ENCODE results near the gene KLC1. TPM values are rescaled to one million over a fixed set of nuclear protein-coding genes. Genes with fewer than 3 reads are reported as not detected.

The KLC1 gene
- total and polyA plus RNA-seq, 2 of the 8 experiments (the other 6 are each of a cell fraction or from before 2014, with no cell fraction given): 84.6 to 134 TPM

DNA sequence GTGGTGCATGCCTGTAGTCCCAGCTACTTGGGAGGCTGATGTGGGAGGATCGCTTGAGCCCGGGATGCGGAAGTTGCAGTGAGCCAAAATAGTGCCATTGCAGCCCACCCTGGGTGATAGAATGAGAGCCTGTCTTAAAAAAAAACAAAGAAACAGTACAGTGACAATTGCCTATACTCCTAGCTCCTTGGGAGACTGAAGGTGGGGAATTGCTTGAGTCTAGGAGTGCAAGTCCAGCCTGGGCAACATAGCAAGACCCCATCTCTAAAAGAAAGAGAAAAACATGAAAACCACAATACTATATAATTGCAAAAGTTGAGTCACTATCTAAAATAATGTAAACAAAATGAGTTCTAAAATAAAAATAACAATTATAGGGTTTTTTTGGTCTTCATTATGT is 20.0 kb downstream of the KLC1 start:
- H4K20me1 ChIP-seq (replicated peaks in 1 of 2; ENCODE audit: control insufficient read depth in 1 of 2, insufficient read depth in 2 of 2, low read length in 2 of 2): peaks cover 4 to 21% of the 10 kb centered on the region in 2 experiments
- no peak overlapping the region for H3K27ac ChIP-seq (ENCODE audit: low read depth, low read length)
- H2AFZ ChIP-seq (ENCODE audit: low read length): no peak overlapping the region
- H3K23ac ChIP-seq (ENCODE audit: insufficient read length): no peak overlapping the region
- H3K79me1 ChIP-seq (ENCODE audit: low read depth, low read length): peaks cover 15% of the 10 kb centered on the region; the same call in 1 of the 2 replicates
- H3K18ac ChIP-seq (ENCODE audit: extremely low read depth, low read length): no peak overlapping the region
- H3K79me2 ChIP-seq (ENCODE audit: control insufficient read depth in 1 of 2, insufficient read depth in 2 of 2, low read length in 2 of 2): peaks cover 3 to 70% of the 10 kb centered on the region in 2 experiments; a peak in 3 of 4 replicates
- no peak overlapping the region for H4K91ac ChIP-seq (replicated peaks; ENCODE audit: insufficient read length, low read length)
- no peak overlapping the region for H2BK5ac ChIP-seq (ENCODE audit: low read depth, low read length)
- H3K56ac ChIP-seq (replicated peaks; ENCODE audit: insufficient read length, low read depth, low read length): no peak overlapping the region
- H2BK15ac ChIP-seq (ENCODE audit: low read length): no peak overlapping the region
- H3K9me3 ChIP-seq (ENCODE audit: insufficient read depth in 2 of 2, low read depth in 1 of 2, low read length in 1 of 2): no peaks in the 10 kb centered on the region
- H3K23me2 ChIP-seq (ENCODE audit: low read depth, low read length): no peaks in the 10 kb centered on the region
- H3K27me3 ChIP-seq (replicated peaks in 1 of 4; ENCODE audit: control insufficient read depth in 3 of 4, extremely low read depth in 1 of 4, insufficient read depth in 3 of 4, low read length in 3 of 4): no peaks in the 10 kb centered on the region
- peaks cover 0 to 6% (median 0%) of the 10 kb centered on the region in 4 experiments; a peak in 1 of 8 replicates for H3K36me3 ChIP-seq (ENCODE audit: control insufficient read depth in 2 of 4, insufficient read depth in 4 of 4, low read length in 3 of 4)
- POLR2A ChIA-PET (ENCODE audit: partially characterized antibody): no interaction called here
- no peak overlapping the region for H2BK20ac ChIP-seq (ENCODE audit: low read length)
- no peak overlapping the region for H3K4me3 ChIP-seq (ENCODE audit: extremely low read depth in 1 of 4, insufficient read depth in 2 of 4, low read depth in 3 of 4, low read length in 4 of 4)
- CTCF ChIA-PET (ENCODE audit: partially characterized antibody): interaction anchor here (0.6 to 1.1 kb wide), 4 partner anchors 16 to 97 kb away, joined by 3 to 4 read pairs (median 3); no protein-coding TSS in a partner anchor
- no peak overlapping the region for H3K9ac ChIP-seq (replicated peaks in 1 of 4; ENCODE audit: extremely low read depth in 1 of 4, low read depth in 3 of 4, low read length in 3 of 4)
- no peaks in the 10 kb centered on the region; a peak in 1 of 7 replicates for H3K4me1 ChIP-seq (replicated peaks in 1 of 4; ENCODE audit: control insufficient read depth in 3 of 4, insufficient read depth in 4 of 4, low read length in 3 of 4)
- H2BK120ac ChIP-seq (replicated peaks; ENCODE audit: low read depth, low read length): no peak overlapping the region
- no peak overlapping the region for H4K8ac ChIP-seq (ENCODE audit: extremely low read depth, insufficient read depth, low read length)
- H3K4ac ChIP-seq (replicated peaks; ENCODE audit: insufficient read length, low read depth, low read length): no peak overlapping the region
- H4K5ac ChIP-seq (ENCODE audit: insufficient read length, low read depth, low read length): no peak overlapping the region
- H3K4me2 ChIP-seq (ENCODE audit: insufficient read depth in 1 of 2, low read depth in 2 of 2, low read length in 2 of 2): no peak overlapping the region
- H2BK12ac ChIP-seq (ENCODE audit: low read depth, low read length): no peak overlapping the region
- no peak for FAIRE-seq
- no peak overlapping the region for H3K14ac ChIP-seq (ENCODE audit: insufficient read length)
- H2AK5ac ChIP-seq (ENCODE audit: low read depth, low read length): no peak overlapping the region
- WGBS, 2 experiments (ENCODE audit: extremely low coverage in 1 of 2, insufficient coverage in 1 of 2, insufficient read length in 1 of 2, insufficient replicate concordance in 2 of 2, low coverage in 1 of 2, low lambda C conversion rate in 2 of 2, missing lambda C conversion rate in 1 of 2): 98% methylated on average over 3 of the region's 3 CpGs; no CpG with 5 or more reads in 1 of the 2 experiments
- no peak for DNase-seq (ENCODE audit: low read depth in 1 of 2, low spot score in 2 of 2)
- TF ChIP-seq HDAC2 (IDR thresholded peaks at IDR 0.05; ENCODE audit: borderline replicate concordance in 1 of 2, low read depth in 2 of 2, low read length in 2 of 2) (no peak), KDM1A (IDR thresholded peaks at IDR 0.05; ENCODE audit: borderline replicate concordance, low read length) (no peak), MAFK (IDR thresholded peaks at IDR 0.05; ENCODE audit: low read depth, low read length) (no peak), TAF1 (IDR thresholded peaks at IDR 0.05; ENCODE audit: low read depth, low read length) (no peak), TAF7 (optimal IDR thresholded peaks at IDR 0.05; ENCODE audit: borderline replicate concordance, low read depth, low read length) (no peak), EP300 (IDR thresholded peaks at IDR 0.05; ENCODE audit: borderline replicate concordance in 1 of 2, low read depth in 2 of 2, low read length in 2 of 2) (no peak), RXRA (IDR thresholded peaks at IDR 0.05; ENCODE audit: insufficient read depth, low read depth, low read length) (no peak)
- TF ChIP-seq, protein P1, sequence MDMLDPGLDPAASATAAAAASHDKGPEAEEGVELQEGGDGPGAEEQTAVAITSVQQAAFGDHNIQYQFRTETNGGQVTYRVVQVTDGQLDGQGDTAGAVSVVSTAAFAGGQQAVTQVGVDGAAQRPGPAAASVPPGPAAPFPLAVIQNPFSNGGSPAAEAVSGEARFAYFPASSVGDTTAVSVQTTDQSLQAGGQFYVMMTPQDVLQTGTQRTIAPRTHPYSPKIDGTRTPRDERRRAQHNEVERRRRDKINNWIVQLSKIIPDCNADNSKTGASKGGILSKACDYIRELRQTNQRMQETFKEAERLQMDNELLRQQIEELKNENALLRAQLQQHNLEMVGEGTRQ (IDR thresholded peaks at IDR 0.05; ENCODE audit: low read length): no peak
- TF ChIP-seq, protein P2, sequence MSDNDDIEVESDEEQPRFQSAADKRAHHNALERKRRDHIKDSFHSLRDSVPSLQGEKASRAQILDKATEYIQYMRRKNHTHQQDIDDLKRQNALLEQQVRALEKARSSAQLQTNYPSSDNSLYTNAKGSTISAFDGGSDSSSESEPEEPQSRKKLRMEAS (IDR thresholded peaks at IDR 0.05): no peak
